Inferior parietal cortex (tissue), 1 donor: ENCODE measurements around the gene USP24.
A peak's percentile ranks its signal among the peaks of the same experiment; 100 is the strongest.

Experiments
- DNase-seq: peaks from one replicate; pipeline ENCODE4 v3.0.0-alpha.2; 2016; ENCODE audit errors: extremely low spot score

Gene USP24, protein sequence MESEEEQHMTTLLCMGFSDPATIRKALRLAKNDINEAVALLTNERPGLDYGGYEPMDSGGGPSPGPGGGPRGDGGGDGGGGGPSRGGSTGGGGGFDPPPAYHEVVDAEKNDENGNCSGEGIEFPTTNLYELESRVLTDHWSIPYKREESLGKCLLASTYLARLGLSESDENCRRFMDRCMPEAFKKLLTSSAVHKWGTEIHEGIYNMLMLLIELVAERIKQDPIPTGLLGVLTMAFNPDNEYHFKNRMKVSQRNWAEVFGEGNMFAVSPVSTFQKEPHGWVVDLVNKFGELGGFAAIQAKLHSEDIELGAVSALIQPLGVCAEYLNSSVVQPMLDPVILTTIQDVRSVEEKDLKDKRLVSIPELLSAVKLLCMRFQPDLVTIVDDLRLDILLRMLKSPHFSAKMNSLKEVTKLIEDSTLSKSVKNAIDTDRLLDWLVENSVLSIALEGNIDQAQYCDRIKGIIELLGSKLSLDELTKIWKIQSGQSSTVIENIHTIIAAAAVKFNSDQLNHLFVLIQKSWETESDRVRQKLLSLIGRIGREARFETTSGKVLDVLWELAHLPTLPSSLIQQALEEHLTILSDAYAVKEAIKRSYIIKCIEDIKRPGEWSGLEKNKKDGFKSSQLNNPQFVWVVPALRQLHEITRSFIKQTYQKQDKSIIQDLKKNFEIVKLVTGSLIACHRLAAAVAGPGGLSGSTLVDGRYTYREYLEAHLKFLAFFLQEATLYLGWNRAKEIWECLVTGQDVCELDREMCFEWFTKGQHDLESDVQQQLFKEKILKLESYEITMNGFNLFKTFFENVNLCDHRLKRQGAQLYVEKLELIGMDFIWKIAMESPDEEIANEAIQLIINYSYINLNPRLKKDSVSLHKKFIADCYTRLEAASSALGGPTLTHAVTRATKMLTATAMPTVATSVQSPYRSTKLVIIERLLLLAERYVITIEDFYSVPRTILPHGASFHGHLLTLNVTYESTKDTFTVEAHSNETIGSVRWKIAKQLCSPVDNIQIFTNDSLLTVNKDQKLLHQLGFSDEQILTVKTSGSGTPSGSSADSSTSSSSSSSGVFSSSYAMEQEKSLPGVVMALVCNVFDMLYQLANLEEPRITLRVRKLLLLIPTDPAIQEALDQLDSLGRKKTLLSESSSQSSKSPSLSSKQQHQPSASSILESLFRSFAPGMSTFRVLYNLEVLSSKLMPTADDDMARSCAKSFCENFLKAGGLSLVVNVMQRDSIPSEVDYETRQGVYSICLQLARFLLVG (N-terminal part only)

DNA sequence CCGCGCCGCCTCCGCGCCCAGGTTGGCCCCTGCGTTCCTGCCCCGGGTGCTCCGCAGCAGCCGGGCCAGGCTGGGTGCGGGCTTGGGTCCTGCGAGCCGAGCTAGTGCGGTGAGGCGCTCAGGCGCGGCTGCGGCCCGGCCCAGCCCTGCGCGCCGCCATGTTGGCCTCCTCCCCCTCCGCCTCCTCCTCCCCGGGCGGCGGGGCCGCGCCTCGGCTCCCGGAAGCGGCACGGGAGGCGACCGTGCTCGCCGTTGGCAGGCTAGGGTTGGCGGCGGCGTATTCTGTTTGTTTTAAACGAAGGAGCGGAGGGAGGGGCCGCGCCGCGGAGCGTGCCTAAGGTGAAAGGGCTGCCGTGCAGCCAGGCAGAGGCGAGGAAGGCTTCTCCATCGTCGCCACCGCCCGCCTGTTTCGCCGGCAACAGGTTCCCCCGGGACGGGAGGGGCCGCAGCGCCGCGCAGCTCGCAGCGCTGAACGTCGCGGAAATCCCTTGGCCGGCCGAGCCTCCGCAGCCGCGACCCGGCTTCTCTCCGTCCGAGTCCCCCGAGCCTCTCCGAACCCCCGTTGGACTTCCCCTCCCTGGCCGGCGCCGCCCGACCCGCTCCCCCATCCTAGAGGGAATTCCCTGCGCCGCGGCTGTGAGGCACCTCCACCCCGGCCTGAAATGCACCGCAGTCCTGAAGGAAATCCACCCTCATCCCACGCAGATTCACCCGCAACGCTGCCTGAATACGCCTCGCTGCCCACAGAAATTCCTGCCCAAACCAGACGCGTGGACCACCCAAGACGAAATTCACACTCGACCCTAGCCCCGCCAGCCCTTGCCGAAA is at the start of gene USP24:
Gene USP24, minus strand, starts transcription at position 171 of the 828 bp plus-strand sequence. CDS start 251 bp downstream, outside the sequence.
- DNase-seq = peak; percentile 78

DNA sequence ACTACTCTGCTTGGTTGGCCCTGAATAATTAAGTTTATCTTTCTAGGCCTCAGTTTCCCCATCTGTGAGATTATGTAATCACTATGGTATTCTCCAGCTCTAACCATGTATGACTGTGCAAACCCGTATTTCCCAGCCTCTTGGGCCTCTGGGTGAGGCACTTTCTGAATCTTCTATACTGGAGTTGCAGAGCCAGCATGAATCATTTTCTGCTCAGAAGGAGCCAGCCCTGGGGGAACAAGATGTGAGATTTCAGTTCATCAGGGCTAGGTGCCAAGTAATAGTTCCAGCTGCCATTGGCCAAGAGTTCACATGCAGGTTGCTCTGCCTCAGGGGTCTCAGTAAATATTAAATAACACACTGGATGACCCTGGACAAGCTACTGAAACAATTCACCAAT is 47.7 kb upstream of the USP24 start:
- no peak for DNase-seq

DNA sequence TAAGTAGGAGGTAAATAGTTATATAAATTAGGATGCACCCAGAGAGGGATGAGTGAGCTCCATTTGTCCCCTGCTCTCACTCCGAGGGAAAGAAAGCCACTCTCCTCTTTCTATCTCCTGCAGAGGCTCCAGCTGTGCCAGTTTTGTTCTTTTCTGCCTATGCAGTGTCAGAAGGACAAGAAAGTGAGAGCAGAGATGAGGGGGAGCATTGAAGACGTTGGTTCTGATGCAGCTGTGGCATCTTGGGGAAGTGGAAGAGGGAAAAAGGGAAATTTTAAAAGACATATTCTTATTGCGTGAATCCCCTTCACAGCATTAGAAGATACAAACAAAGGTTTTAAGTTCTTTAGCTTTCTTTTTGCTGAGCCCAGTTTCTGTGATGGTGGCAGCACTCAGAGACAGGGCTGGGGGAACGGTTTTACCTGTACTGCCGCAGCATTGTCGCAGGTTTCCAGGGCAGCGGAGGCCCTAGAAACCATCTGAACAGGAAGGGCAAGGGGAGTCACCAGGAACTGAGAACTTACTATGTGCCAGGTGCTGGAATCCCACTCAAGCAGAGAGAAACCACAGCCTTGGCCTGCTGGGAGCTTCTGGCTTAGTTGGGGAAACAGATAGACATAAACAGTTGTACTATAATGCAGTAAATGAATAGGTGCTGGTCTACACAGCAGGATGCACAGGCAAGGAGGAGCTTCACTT is 44.9 kb upstream of the USP24 start:
- no peak for DNase-seq

DNA sequence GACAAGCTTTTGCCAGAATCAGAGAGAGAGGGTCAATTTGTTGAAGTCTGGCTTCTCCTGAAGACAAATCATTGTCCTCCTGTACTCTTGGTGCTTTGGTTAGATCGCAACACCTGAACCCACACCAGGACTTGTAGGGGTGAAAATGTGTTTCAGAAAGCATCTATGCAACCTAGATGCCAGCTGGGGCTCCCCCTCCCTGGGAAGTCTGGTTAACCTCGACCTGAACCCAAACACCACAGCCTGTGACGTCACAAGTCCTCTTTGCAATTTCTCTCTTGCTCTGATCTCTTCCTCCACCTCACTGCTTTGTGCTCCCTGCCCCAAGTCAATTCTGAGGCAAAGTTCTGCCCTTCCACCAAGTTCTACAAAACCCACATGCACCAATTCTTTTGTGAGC is 42.8 kb upstream of the USP24 start:
- DNase-seq = no peak

DNA sequence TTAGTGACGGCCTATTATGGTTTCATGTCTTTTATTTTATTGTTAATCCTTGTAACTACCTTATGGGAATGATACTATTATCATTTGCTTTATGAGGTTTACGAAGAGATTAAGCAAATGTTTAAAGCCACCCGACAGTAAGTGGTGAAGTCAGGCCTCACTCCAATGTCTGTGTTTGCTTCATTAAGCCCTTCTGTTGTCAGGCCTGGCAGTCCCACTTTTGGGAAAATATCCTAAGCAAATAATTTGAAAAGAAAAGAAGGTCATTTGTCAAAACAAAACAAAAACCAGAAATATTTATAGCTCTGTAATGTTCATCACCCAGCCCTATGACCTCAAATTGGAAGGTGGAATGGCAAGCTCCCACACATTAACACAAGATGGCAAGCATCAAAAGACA is 40.7 kb upstream of the USP24 start:
- no peak for DNase-seq

DNA sequence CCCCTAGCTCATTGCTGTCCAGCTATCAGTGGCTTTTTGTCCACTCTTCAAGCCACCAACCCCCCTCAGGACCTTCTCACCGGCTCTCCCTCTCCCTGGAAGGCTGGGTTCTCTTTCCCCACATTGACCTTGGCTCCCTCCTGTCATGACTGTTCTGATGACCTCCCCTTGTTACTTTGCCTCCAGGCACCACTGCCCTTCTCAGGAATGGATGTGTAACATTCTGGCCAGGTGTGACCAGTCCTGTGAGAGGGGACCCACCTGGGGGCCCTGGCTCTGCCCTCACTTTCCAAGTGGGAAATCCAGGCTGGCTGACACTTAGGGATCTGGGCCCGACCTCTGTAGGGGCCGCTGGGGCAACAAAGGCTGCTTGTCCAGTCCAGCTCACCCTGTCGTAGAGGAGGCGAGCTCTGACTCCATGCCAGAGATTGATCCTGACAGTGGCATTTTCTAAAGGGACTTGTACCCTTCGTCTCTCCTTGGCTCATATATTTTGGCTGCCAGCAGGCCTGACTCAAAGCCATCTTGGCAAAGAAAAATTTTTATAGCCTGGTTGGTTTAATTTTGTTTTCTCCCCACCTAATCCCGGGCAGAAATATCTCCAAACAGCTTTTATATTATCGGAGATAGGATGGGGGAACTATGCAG is 37.9 kb upstream of the USP24 start:
- no peak for DNase-seq

DNA sequence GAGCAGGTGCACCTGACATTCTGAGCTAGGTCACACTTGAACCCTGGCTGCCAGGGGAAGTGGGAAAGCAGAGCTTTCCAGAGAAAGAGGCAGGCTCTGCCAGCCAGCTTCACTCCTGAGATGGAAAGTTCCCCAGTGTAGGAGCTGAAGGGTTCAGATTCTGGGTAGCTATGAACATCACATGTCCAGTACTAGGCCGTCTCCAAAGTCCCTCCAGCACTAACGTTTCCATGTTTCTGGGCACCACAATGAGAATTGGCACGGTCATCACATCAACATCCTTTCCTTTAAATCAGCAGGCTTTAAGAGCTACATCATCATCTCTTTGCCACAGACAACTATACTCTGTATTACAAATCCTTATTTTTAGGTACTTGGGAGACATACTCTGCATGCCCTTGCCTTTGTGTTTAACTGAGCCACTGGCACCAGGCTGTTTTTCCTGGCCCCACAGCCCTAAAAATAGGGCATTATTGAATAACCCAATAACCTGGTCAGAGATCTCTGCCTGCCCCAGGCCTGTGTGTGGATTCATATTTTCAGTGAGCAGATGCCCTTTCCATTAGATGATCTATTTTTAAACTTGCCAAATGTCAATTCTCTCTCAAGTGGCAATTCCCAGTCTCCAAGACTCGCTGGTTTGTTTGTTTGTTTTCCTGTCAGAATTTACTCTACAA is 35.4 kb upstream of the USP24 start:
- DNase-seq = no peak

DNA sequence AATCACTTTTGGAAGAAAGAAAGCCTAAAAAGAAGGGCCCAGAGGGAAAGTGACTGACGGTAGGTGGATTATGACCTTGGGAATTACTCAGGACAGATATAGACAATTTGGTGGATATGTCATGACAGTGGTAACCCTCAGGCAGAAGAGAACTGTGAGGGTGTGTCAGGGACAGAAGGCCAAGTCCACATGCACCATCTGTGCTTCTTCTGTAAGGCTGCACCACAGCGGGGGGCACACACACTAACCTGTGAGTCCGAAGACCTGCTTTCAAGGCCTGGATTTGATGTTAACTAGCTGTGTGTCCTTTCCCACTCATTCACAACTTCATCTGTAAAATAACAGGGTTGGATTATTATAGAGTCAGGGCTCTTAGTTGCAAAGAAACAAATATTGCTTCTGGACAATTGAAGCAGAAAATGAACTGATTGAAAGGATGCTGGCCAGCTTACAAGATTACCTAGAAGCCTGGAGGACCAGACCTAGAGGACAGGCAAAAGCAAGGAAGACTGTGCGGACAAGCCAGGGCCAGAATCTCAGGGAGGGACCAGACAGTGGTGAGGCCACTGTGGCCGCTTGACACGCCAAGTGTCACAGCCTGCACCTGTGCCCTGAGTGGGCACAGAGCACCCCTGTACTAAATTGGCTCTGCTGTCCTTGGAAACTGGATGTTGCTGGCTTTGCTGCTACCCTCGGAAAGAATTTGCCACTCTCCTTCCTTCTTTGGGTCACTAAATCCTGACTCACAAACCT is 34.7 kb upstream of the USP24 start:
- DNase-seq = no peak

DNA sequence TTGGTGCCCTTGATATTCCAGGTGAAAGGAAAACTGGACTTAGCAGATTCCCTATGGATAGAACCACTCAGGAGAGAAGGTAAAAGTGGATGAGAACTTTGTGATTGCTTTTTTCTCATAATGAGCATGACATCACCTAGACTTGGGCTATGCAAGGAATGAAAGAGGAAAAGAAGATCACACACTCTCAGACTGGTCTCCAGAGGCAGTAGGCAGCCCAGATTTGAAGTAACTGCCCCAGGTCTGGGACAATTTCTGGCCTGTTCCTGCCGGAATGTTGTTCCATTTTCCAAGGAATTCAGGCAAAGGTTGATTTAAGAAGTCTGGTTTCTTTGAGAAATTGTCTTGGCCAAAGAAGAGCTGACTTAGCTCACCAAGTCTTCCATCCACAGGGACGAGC is 31.7 kb upstream of the USP24 start:
- no peak for DNase-seq

DNA sequence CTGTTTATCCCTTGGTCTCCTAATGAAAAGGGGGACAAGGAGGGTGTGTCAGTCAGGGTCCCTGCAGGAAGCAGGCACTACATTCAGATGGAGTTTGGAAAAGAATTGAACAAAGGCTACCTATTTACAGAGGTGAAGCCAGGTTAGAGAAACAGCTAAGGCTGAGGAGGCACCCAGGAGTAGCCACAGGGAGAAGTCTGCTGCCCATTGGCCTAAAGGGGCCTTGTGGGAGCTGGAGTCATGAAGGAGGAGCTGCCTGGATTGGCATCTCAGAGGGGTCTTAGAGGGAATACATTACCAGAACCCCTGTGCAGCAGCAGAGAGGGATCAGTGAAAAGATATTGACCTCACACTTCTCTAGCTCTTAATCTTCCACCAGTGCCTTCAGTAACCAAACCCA is 31.2 kb upstream of the USP24 start:
- no peak for DNase-seq

DNA sequence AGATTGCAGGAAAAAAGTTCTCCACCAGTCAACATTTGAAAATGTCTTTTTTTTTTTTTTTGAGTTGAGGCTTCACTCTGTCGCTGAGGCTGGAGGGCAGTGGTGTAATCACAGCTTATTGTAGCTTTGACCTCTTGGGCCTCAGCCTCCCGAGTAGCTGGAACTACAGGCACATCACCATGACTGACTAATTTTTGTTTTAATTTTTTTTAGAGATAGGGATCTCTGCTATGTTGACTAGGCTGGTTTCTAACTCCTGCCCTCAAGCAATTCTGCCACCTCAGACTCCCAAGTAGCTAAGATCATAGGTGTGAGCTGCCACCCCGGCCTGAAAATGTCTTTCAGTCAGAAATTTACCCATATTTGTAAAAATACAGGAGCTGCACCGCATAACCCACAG is 30.6 kb upstream of the USP24 start:
- no peak for DNase-seq

DNA sequence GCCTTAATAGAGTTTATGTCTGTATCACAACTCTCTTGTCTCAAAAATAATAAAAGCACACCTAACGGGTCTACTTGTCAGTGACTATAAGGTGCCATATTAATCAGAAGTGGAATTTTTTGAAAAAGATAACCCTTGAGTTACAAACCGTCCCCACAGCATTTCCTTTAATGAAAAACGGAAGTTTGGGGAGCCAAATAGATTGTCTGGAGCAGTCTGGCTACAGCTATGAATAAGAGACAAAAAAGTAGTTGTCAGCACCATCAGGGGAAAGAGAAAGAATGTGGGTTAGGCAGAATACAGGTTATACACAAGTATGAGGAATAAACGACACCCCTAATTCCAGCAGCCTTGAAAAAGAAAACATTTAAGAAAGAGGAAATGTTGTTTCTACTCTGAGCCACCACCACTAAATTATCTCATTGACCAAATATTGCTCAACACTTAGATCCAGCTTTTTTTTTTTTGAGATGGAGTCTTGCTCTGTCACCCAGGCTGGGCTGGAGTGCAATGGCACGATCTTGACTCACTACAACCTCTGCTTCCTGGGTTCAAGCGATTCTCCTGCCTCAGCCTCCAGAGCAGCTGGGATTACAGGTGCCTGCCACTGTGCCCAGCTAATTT is 29.4 kb upstream of the USP24 start:
- no peak for DNase-seq

DNA sequence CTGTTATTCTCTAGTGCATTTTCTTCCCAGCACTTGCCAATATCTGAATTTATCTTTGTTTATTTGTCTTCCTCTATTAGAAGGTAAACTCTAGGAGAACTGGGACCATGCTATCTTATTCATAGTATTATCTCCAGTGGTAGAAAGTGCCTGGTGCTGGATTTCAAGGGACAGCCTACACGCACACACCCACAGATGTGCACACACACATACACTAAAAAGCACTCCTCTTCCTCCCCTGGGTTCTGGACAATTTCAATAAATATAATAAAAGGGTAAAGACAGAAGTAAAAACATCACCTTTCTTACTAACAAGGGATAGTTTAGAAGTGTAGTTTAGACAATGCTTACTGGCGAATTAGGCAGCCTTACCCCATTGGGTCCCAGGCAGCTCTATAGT is 28.5 kb upstream of the USP24 start:
- no peak for DNase-seq

DNA sequence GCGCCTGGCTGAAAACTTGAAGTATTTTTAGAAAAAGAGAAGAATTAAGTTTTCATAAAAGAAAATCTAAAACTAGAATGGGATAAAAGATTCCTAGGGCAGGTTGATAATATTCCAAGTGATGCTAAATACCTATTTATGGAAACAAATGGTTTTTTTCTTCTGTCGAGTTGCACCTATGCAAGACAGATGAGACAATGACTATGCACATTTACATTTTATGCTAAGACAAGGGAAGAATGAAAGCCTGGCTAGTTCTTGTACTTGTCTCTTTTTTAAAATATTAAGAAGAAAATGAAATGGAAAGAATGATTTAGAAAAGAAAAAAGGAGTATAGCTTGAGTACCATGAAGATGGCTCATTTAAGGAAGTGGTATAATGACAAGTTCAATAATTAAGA is 24.4 kb upstream of the USP24 start:
- DNase-seq = no peak

DNA sequence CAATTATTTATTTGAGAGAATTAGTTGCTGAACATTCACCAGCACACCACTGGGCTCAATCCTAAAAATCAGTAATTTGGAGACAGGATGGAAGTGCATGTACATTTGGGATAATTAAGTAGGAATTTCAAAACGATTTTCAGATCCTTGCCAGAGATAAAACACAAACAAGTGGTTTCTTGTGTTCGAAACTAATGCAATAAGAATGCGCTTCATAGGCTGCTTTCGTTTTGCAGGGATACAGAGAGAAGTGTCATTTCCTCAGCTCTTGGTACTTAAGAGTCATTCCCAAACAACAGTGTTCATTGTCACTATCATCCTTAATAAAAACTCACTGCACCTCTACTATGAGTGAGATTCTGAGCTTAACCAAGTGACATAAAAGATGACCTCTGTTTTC is 20.6 kb upstream of the USP24 start:
- no peak for DNase-seq

DNA sequence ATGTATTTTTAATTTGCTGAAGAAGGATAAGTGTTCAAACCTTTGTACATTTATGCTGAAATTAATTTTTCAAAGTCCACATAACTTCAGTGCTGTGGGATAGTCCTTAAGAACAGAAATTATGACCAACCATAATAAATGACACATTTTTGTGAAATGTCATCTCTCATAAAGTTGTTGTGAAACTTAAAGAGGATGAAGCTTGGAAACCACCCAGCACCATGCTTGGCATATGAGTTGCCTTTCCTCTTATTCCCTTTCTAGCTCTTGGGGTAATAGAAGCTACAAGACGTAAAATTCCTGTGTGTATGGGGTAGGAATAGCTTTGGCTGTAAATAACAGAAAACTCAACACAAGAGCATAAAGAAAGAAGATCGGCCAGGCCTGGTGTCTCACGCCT is 18.9 kb upstream of the USP24 start:
- DNase-seq = no peak

DNA sequence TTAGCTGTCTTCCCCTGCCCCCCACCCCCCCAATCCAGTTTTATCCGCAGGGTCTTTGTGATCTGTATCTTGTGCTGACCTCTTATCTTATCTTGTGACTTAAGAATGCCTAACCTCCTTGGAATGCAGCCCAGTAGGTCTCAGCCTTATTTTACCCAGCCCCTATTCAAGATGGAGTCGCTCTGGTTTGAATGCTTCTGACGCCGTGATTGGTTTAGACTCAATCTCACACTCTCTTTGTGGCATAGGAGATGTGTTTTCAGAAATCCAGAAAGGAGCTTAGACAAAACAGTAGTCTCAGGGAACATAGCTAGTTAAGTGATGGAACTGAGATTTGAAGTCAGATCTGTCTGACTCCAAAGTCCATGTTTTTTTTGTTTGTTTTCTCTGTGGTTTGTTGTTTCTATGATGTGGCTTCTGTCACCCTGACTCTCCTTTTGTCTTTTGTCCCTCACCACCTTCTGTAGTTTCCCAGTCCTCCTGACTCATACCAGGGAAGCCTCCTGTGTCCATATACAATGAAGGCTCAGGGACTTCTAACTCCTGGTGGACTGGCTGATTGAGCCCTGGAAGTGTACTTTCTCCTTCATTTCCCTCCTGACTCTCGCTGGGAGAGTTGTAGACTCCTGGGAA is 18.1 kb upstream of the USP24 start:
- DNase-seq = no peak
